ENCODE results near the gene OR9I1. TPM values are rescaled to one million over a fixed set of nuclear protein-coding genes. Genes with fewer than 3 reads are reported as not detected.
A peak's percentile ranks its signal among the peaks of the same experiment; 100 is the strongest.

Gene OR9I1
- total and polyA plus RNA-seq, 2 of the 4 experiments (the other 2 are of a cell fraction), result not detected

DNA sequence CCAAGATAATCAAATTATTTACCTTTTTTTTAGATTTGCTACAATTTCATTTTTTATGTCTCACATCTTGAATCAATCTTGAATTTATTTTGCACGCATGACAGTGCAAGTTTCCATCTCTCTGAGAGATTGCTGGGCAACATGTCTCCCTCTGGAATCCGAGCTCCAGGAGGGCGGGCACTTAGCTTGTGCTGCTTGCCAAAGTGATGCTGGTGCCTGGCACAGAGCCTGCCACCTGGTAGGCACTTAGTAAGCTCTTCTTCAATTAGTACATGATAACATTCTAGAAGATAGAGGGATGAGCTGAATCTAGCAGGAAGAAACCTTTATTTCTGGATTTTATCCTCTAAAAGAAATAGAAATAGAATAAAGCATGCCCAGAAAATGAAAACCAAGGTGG, 27.5 kb upstream of the OR9I1 start:
- Histone ChIP-seq H3K4me3 (ENCODE audit: insufficient read depth, low read depth, low read length) (no peak overlapping the region), H3K14ac (replicated peaks; ENCODE audit: low read depth, low read length) (no peak overlapping the region), H2AK5ac (ENCODE audit: low read depth, low read length) (no peak overlapping the region), H3K27me3 (ENCODE audit: control insufficient read depth, insufficient read depth, low read length) (no peaks in the 10 kb centered on the region), H3K9ac (ENCODE audit: low read depth, low read length) (no peak overlapping the region), H3K18ac (ENCODE audit: low read depth, low read length) (no peak overlapping the region), H3K23ac (ENCODE audit: low read depth, low read length) (no peak overlapping the region), H3K9me1 (ENCODE audit: insufficient read depth, low read length) (no peaks in the 10 kb centered on the region), H2BK20ac (ENCODE audit: low read depth, low read length) (no peak overlapping the region), H4K8ac (ENCODE audit: low read depth in 2 of 2, low read length in 2 of 2) (no peak overlapping the region), H3K4me2 (ENCODE audit: low read depth, low read length) (no peak overlapping the region), H3K4me1 (ENCODE audit: control insufficient read depth, insufficient read depth, low read length) (no peaks in the 10 kb centered on the region), H3K56ac (ENCODE audit: extremely low read depth, insufficient read depth, low read length) (no peak overlapping the region), H4K91ac (ENCODE audit: insufficient read depth, low read depth, low read length) (no peak overlapping the region), H2BK5ac (ENCODE audit: low read depth, low read length, poor library complexity, severe bottlenecking) (no peak overlapping the region), H2AFZ (replicated peaks; ENCODE audit: low read length, poor library complexity) (no peak overlapping the region), H3K9me3 (ENCODE audit: control insufficient read depth, insufficient read depth, low read length) (no peaks in the 10 kb centered on the region), H4K20me1 (ENCODE audit: insufficient read depth, low read length) (no peaks in the 10 kb centered on the region), H2BK15ac (ENCODE audit: low read depth, low read length) (no peak overlapping the region), H4K5ac (ENCODE audit: low read depth, low read length) (no peak overlapping the region), H2BK120ac (ENCODE audit: low read depth, low read length) (no peak overlapping the region), H3K79me1 (ENCODE audit: low read depth in 1 of 2, low read length in 2 of 2) (no peaks in the 10 kb centered on the region), H3K27ac (ENCODE audit: insufficient read depth, low read length) (no peak overlapping the region), H2AK9ac (replicated peaks; ENCODE audit: low read depth, low read length, poor library complexity) (no peak overlapping the region), H3K4ac (ENCODE audit: low read depth, low read length) (no peak overlapping the region), H3K36me3 (ENCODE audit: control insufficient read depth, insufficient read depth, low read length) (no peaks in the 10 kb centered on the region)
- TF ChIP-seq NFE2L2 (IDR thresholded peaks at IDR 0.05; ENCODE audit: low read depth, low read length), result 0 out of 2 replicates have a peak, but pooled peaks have one; percentile 11
- no peak for TF ChIP-seq RFX5 (IDR thresholded peaks at IDR 0.05; ENCODE audit: low read depth, low read length)
- CTCF ChIA-PET, result interaction anchor here (0.6 to 1.3 kb wide), 2 partner anchors 133 to 351 kb away, joined by 3 read pairs; no protein-coding TSS in a partner anchor
- dilution Hi-C loops (cut with HindIII; ENCODE audit: low sequenced_read_pairs, unreplicated experiment) (no loop called here), in situ Hi-C loops (cut with MboI; ENCODE audit: low sequenced_read_pairs) (no loop called here), intact Hi-C loops (cut with micrococcal nuclease) (no loop called here)
- no TSS peak for BruUV-seq (replicated peaks)
- POLR2A ChIA-PET (ENCODE audit: unreplicated experiment), result no interaction called here
- no peak for ATAC-seq (ENCODE audit: low read depth)
- no peak for DNase-seq
- no CpG with 5 or more reads among the region's 3 CpGs for WGBS, 2 experiments (ENCODE audit: extremely low coverage in 2 of 2, insufficient read length in 1 of 2)

Data from IMR-90 (cell line).